Activated T-cell treated with anti-CD3 and anti-CD28 coated beads for 24 hours (primary cell): ENCODE results near the gene PLCB1.
"Not testable (repeated sequence)": the region's sequence is repeated elsewhere in the genome, so short reads cannot be mapped to it uniquely, and the experiment has no call there.

Source experiments
- DNase-seq: peaks from one replicate; pipeline ENCODE4 v3.0.0-alpha.2; 2020; ENCODE audit warnings: low read depth

PLCB1 gene

DNA sequence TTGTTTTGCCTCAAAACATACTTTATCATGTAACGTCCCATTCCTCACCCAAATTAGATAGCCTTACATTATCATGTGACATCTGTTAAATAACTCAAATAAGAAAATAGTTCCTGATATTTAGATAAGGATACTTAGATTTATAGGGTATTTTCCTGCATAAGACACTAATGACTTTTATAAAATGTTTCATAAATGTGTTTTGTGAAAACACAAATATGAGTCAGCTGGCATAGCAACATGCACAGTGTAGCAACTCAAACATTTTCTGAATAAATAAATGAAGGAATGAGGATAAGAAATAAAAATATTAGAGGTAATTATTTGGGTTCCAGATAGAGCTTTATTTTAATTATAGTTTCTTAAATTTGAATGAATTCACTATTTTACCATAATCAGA lies 476.4 kb downstream of the PLCB1 start:
- DNase-seq, result no peak

DNA sequence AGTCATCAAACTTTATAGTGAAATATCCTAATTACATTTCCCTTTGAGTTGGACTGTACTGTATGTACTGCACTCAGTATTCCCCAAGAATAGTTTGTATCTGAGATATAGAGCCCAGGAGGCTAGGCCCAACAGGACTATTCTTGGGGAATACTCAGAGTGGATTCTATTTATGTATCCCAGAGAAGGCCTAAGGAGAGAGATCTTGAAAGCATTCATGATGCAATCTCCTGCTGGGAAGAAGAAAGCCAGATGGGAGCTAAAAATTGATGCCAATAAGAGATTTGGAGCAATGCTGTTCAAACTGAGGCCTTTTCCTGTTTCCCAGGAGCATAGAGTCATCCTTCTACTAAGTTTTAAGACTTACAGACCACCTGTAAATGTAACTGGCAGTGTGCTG lies 484.7 kb downstream of the PLCB1 start:
- DNase-seq, result no peak

DNA sequence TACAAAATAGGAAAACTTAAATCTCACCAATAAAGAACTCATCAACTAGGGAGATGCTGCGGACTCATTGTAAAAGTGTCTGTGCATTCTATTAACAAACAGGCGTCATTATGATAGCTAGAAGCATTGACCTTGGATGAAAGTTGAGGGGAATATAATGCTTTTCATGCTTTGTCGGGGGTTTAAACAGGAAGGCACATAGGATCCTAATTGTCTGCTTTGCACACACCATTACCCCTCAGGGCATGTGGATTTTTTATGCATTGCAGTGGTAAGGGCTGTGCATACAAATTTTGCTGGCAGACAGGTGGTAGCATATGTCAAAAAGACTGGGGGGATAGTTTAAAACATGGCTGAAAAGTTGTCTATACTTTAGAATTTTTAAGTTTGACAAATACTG lies 488.9 kb downstream of the PLCB1 start:
- DNase-seq, result no peak

DNA sequence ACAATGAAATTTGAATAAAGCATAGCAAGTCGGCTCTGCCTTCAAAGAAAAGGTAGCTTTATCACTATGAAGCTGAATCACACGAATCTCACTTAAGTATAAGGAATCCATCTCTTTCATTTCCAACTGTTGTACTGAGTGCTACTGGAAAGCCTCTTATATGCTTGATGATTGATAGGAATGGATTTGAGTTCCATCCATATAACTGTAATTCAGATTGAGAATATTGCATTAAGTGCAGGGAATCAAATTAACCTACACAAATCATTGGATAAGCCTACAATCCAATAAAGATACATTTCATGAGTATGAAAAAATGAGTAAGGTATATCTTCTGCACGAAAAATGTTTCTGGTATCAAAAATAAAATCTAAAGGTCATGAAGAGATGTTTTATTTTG lies 492.0 kb downstream of the PLCB1 start:
- no peak for DNase-seq

DNA sequence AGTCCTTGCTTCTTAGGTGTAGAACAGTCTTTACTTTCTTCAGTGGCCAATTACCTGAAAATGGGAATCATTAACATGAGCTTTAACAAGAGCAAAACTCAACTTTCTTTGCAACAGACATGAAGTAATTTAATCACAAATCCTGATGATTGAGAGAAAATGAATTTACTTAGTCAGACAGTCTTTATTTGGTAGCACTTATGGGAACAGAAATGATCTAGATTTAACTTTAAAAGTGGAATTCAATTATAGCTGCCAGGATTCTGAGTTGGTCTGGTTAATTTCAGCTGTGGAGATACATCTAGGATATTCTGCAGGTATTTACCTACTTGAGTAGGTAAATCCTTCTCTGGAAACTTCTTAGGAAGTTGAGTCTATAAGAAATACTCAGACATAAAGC lies 492.6 kb downstream of the PLCB1 start:
- DNase-seq, result no peak

DNA sequence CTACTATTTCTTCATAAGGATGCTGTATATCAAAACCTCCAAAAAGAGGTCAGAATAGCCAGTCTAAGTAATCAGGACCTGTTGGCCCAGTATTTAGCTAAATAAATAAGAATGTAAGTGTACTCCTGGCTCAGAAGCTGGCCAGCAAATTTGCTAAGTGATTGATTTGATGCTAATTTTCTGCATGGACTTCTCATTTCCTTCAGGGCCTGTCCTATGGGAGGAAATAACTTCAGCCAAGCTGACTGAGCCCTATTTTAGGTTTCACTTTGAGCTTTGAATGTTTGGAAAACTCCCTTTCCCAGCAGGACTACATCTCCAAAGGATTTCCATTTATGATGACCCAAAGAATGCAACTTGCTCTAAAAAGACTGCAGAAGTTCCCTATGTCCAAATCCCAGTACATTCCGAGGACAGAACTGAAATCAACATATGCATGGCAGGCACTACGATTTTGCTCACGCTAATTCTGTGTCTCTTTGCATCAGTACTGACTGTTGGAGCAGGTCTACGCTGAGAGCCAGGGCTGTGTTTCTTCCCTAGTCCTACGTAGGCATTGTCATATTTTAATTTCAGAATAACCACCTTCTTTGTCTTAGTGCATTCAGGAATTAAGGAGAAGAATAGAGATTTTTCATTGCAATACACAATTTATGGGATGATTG lies 495.4 kb downstream of the PLCB1 start:
- DNase-seq, result no peak

DNA sequence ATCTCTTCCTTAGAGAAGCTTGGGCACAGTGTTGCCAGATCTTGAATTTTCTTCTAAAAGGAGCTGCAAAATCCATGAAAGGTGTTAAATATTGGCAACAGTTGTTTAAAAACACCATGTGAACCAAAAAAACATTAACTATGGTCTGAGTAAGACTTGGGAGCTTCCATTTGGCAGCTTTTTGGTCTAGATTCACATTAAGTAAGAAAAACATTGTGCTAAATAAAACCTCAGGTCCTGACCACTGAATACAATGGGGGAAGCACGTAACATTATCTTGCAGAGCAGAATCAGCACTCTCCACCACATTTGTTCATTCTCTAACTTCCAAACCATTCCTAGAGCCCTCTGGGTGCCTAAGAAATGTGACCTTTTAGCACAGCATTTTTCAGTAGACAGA lies 499.2 kb downstream of the PLCB1 start:
- DNase-seq, result no peak

DNA sequence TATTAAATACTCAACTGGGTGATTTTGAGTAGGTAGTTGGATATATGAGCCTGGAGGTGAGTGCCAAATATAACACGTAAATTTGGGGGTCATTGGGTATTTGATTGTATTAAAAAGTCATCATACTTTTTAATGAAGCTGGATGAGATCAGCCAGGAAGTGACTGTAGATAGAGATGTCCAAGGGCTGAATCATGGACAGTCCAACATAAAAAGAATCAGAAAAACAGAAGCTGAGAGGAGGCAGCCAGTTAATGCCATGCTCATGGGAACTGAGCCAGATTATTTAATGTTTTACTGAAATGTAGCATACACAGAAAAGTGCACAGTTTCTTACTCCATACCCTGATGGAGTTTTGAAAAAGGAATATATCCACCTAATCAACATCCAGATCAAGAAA lies 501.3 kb downstream of the PLCB1 start:
- DNase-seq, result no peak

DNA sequence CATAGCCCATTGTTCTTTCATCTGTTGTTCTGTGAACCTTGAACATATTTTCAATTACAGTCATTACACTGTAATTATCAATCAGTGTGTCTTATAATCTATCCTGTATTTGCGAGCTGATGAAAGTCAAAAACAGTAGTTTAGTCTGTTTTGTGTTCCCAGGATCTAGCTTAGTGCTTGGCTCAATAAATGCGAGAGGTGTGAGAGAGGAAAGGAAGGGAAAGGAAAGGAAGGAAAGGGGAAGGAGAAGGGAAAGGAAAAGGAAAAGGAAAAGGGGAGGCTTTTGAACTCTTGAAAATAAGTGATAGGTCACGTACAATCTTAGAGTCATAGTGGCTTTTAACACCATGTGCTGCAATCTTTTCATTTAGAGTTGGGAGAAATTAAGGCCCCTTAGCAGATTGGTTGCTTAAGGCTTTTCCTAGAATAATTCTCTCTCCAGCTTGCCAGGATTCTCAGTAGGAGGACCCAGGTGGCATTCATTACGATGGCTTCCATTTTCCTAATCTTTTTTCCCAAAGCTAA lies 503.0 kb downstream of the PLCB1 start:
- no peak for DNase-seq

DNA sequence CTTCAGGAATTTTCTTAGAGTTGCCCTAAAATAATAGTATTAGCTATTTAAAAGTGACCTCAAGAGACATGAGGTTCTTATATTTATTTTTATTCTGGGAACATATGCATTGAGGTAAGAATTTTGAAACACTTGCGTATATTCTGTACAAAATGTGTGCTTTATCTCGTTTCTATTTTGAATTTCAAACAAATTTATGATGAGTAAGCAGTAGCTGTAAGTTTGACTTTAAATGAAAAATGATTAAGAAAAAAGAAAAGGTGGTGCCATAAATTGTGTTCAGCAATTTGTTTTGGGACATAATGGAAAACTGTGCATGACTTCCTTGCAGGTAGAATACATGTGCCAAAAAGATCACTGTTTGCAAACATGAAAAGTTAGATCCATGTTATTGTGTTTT lies 503.8 kb downstream of the PLCB1 start:
- no peak for DNase-seq

DNA sequence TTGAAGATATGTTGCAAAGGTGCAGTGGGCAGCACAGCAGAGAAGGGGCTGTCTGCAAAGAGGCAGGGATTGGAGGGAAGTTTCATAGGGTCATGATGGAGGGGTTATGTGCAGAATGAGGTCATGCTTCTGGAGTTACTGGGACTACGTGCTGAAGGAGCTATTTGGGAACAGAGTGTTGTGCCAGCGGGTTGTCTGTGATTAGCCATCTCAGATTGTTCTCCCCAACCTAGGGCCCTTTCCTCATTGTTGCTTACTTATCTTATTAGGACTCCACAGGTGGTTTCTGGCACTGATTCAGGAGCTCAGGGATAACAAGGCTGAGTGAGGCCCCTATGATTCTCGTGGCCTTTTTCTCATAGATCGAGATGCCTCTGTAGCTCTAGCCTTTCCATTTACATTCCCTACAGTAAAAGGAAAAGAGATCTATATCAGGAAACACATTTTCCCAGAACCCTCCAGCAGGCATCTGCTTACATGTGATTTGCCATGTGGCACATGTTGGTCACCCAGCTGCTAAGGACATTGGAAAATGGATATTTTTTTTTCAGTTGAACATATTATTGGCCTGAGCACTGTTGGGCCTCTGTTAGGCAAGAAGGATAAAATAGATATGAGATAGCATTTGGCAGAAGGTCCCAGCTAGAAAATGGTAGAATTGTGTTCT lies 507.2 kb downstream of the PLCB1 start:
- no peak for DNase-seq

DNA sequence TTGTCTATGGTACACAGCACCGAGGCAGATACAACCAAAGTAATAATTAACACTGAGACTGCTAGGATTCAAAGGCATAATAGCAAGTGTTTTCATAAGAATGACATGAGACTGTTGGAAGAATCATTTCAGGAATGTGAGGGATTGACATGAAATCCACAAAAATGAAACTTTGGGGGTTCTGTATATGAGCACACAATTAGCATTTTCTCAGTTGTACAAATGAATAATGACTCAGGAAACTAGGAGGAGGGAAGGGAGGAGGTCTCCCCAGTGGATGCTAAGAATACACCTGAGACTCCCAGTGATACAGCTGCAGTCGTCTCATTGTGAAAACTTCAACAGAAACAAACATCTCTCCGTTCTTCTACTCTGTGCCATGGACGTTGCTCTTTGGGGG lies 508.4 kb downstream of the PLCB1 start:
- DNase-seq, result no peak

DNA sequence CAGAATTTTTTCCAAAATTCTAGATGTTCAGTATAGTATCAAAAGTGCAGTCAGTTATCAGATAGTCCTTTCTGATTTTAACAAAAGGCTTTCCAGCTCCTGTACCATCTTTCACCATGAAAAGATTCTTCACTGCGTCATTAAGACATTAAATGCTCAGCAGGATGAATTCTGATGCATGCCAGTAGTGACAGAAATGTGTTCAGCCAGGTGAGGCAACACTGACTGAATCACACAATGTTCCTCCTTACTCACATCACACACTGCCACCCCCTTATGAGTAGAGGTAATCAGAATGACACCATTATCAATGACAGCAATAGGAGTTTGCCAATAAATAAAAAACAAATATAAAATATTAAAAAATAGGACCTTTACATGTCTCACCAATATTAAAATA lies 510.2 kb downstream of the PLCB1 start:
- DNase-seq, result no peak

DNA sequence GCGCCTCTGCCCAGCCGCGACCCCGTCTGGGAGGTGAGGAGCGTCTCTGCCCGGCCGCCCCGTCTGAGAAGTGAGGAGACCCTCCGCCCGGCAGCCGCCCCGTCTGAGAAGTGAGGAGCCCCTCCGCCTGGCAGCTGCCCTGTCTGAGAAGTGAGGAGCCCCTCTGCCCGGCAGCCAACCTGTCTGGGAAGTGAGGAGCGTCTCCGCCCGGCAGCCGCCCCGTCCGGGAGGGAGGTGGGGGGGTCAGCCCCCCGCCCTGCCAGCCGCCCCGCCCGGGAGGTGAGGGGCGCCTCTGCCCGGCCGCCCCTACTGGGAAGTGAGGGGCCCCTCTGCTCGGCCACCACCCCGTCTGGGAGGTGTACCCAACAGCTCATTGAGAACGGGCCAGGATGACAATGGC lies 512.4 kb downstream of the PLCB1 start:
- DNase-seq, result not testable (repeated sequence)

DNA sequence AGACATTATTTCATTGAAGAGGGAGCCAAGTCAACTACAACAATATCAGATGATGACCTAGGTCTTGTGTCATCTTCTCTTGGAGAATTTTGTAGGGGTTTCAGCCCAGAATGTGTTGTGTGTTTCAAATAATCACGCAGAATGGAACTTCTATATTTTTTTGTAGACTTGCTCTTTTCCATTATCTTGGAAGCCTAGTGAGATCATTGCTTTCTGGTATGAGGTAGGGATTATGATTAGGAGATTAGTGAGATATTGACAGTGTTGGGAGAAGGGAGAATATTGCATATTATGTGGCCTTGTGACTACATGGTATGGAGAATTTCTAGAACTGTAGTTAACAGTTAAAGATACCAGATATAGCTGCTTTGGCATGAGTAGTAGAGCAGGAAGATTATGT lies 513.3 kb downstream of the PLCB1 start:
- DNase-seq, result no peak

DNA sequence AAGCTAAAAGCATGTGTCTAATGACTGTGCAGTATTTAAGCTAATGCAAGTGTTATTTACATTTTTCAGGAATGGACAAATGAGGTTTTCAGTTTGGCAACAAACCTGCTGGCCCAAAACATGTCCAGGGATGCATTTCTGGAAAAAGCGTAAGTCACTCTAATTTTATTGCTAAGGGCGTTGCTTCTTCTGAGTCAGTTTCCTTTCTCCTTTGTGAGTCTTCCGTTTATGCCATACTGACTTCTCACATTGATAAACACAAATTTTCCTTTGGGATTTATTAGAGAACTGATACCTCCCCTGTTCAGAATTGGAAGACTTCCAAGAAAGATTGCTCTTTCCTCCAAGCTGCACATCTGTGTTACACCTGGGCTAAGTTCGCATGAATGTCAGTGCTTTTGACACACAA lies 514.0 kb downstream of the PLCB1 start:
- DNase-seq, result no peak

DNA sequence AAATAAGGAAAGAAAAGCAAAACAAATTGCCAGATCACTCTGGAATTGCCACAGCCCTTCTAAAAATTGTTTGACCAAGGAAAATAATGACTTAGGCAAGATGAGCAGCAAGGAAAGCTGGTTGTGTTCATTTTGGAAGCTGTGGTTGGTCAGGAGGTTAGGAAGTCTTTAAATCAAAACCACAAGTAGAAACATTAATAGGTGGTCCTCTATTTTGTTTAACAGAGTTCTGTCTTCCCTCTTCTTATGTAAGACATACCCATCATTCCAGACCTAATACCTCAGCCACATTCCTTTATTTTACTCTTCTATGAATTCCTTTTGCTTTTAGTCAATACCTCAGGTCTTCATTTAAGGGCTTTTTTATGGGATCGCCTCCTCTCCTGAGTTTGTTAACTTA lies 514.6 kb downstream of the PLCB1 start:
- no peak for DNase-seq

DNA sequence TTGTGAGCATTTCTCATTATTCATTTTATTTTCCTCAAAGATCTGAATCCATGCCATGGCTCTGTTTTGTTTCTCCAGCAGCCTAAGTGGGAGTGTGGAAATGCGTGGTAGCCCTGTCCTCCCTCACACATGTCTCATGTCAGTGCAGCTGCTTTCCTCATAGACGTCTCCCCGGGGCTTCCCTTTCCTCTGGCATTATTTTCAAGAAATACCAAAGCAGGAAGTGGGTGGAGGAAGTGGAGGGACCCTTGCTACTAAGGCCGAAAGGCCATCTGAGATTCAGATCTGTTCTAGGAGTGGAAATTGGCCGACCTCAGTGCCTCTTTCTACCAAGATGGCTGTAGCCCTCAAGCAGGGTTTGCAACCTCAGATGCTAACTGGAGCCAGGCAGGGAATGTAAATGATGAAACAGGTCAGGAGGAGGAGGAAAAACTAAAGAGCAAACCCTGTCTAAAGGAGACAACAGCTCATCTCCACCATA lies 515.9 kb downstream of the PLCB1 start:
- no peak for DNase-seq

DNA sequence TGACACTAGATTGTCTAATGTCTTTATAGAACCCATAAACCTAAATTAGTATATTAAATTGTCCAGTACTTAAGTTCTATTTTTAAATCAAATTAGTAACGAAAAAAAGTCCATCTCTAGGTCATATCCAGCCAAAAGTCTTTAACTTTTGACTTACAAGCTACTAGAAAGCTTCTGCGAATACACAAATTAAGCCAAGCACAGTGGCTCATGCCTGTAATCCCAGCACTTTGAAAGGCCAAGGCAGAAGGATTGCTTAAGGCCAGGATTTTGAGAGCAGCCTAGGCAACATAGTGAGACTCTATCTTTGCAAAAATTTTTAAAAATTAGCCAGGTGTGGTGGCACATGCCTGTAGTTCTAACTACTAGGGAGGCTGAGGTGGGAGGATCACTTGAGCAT lies 516.4 kb downstream of the PLCB1 start:
- DNase-seq, result no peak

DNA sequence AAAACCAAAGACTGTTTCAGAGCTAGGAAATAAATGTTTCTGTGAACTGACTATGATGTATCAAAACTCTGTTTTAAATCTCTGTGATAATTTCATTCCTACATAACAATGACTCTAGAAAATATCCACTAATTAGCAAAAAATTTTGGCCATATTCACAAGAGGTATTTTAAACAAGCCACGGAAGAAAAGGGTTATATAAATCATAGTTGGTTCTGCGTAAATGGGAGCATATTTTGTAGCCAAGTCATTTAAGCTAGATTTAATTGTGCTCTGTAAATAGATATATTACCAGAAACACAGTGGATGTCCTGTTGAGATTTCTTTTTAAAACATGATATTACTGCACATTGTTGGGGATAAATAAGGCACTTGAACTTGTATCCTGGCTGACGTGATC lies 520.3 kb downstream of the PLCB1 start:
- no peak for DNase-seq

DNA sequence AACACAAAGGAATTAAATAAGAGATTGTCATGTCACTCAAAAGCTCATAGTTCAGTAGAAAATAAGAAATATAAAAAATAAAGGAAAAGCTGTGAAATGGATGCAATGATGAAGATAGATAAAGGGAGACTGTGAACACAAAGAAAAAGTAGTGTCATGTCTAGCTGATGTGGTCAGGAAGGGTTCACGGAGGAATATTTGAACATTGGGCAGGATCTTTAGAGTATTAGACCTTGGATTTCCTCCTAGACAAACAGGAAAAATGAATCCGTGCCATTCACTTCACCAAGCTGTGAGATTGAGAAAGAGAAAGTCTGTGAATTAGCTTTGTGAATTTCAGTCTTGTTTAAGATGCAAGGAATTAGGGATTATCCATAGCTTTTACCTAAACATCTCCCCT lies 522.4 kb downstream of the PLCB1 start:
- DNase-seq, result no peak

DNA sequence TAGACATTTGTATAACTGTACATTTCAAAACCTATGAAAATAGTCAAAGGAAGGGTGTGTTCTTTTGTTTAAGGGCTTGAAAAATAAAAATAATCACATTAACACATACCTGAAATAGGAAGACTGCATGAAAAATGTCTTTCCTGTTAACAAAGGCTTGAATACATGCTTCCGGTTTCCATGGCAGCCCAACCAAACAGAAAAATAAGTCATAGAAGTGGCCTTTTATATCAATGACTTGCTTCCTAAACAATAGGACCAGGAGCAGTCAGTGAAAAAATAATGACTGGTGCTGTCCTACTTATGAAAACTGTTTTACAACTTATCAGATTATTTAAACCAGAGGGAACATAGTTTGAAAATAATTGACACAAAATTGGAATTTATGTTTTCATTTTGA lies 524.3 kb downstream of the PLCB1 start:
- no peak for DNase-seq

DNA sequence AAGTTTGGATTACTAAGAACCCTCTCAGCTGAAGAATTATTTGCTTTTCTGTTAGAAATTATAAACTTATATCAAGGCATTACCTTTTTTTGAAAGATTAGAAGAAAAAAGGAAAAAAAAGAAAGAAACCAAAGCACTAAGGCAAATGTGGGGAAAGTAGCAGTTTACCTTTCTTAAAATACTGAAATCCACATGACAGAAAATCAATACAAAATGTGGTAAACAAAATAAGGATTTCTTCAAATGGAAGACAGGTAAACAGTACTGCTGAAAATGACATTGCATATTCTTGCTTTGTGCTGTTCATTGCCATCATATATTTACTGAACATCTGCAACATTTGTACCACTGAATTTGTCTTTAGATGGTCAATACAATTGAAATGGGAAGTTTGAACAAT lies 525.6 kb downstream of the PLCB1 start:
- no peak for DNase-seq

DNA sequence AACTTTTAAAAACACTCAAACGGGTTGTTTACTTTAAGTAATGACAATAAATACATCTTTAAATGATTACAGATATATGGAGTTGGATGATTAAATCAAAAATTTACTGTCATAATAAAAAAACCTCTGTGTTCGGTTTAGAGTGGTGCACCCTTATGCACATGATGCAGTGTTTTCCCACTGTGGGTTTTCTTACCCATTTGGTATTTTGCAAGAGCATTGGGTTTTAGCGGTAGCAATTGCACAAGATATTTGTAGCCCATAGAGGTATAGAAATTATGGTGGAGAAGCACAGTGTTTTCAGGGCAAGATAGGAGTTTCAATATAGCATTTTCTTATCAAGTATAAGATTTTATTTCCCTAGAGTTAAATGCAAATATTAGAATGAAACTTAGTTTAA lies 526.0 kb downstream of the PLCB1 start:
- DNase-seq, result no peak
